Breast epithelium (tissue), 3 donors: Measurements from ENCODE around the gene SLC28A2.

Experiments
- POLR2A ChIP-seq: fragments of 450-650 bp; IDR thresholded peaks from one replicate; pipeline ENCODE4 v1.6.1; 2016; ENCODE audit warnings: antibody characterized with exemption, mild to moderate bottlenecking, moderate library complexity
- TF ChIP-seq, protein P1 (sequence below), 3 donors: fragments of 450-650 bp; IDR thresholded peaks; one replicate each; pipeline ENCODE4 v1.5.1; 2016 to 2017; ENCODE audit warnings: antibody characterized with exemption in 3 of 3, mild to moderate bottlenecking in 3 of 3, moderate library complexity in 3 of 3

DNA sequence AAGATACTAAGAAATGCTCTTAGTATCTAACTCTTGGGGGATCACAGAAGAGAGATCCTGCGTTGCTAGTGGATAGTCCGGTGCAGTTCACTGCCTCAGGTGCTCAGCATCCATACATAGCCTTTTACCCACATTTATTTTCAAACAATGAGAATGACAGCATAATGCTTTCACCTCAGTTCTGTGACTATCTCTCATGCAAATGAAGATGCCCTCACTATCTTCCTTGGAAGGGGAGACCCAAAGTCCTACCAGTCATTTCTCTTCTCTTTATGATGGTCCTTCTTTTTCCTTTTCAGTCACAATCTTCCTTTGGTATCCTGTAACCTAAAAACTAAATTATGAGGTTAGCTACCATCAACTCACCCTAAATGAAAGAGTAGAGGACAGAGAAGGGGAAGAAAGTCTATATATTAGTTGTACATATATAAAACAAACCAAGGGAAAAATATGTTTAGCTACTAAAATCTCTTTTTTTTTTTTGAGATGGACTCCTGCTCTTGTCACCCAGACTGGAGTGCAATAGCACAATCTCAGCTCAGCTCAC, 30.9 kb upstream of the SLC28A2 start:
- TF ChIP-seq, protein P1, sequence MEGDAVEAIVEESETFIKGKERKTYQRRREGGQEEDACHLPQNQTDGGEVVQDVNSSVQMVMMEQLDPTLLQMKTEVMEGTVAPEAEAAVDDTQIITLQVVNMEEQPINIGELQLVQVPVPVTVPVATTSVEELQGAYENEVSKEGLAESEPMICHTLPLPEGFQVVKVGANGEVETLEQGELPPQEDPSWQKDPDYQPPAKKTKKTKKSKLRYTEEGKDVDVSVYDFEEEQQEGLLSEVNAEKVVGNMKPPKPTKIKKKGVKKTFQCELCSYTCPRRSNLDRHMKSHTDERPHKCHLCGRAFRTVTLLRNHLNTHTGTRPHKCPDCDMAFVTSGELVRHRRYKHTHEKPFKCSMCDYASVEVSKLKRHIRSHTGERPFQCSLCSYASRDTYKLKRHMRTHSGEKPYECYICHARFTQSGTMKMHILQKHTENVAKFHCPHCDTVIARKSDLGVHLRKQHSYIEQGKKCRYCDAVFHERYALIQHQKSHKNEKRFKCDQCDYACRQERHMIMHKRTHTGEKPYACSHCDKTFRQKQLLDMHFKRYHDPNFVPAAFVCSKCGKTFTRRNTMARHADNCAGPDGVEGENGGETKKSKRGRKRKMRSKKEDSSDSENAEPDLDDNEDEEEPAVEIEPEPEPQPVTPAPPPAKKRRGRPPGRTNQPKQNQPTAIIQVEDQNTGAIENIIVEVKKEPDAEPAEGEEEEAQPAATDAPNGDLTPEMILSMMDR (IDR thresholded peaks at IDR 0.05) = no peak
- no peak for TF ChIP-seq POLR2A
